ENCODE results near the gene RNF169. TPM values are rescaled to one million over a fixed set of nuclear protein-coding genes. Genes with fewer than 3 reads are reported as not detected.

RNF169 gene
- total and polyA plus RNA-seq, 2 of the 13 experiments (the other 11 are each of a cell fraction or from before 2014, with no cell fraction given): 5.3 to 14.2 TPM

DNA sequence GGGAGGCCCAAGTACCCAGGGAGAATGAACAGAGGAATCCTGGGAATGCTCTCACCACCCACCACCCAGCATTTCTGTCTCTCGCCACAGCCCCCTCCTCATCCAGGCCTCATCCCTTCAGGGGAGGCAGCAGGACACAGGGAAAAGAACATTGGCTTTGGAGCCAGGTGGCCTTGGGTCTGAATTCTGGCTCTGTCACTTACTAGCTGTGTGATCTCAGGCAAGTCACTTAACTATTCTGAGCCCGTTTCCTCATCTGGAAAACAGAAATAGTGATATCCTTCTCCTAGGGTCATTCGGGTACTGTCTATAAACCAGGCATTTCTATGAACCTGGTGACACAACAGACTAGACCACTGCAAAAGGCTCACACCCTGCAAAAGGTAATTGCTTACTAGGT, 39.5 kb upstream of the RNF169 start:
- intact Hi-C loops (cut with micrococcal nuclease; ENCODE audit: unreplicated experiment): no loop called here
- 39% methylated on average over 3 of the region's 3 CpGs for WGBS (ENCODE audit: low lambda C conversion rate)
- DNase-seq (ENCODE audit: low spot score): no peak
- TF ChIP-seq SP2 (CRISPR knock-in tag; IDR thresholded peaks at IDR 0.05) (no peak), RBM39 (IDR thresholded peaks at IDR 0.05; ENCODE audit: low read depth, low read length, poor library complexity, severe bottlenecking) (no peak), ZNF768 (CRISPR knock-in tag; IDR thresholded peaks at IDR 0.05) (peak; percentile 84)
- TF ChIP-seq, protein P1, sequence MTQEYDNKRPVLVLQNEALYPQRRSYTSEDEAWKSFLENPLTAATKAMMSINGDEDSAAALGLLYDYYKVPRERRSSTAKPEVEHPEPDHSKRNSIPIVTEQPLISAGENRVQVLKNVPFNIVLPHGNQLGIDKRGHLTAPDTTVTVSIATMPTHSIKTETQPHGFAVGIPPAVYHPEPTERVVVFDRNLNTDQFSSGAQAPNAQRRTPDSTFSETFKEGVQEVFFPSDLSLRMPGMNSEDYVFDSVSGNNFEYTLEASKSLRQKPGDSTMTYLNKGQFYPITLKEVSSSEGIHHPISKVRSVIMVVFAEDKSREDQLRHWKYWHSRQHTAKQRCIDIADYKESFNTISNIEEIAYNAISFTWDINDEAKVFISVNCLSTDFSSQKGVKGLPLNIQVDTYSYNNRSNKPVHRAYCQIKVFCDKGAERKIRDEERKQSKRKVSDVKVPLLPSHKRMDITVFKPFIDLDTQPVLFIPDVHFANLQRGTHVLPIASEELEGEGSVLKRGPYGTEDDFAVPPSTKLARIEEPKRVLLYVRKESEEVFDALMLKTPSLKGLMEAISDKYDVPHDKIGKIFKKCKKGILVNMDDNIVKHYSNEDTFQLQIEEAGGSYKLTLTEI (CRISPR knock-in tag; conservative IDR thresholded peaks at IDR 0.05): no peak
- Histone ChIP-seq H3K79me2 (ENCODE audit: insufficient read depth, low read length) (no peaks in the 10 kb centered on the region), H4K20me1 (ENCODE audit: insufficient read depth, low read length) (no peaks in the 10 kb centered on the region), H3K4me1 (ENCODE audit: insufficient read depth, low read length) (peaks cover 17% of the 10 kb centered on the region; the same call in 1 of the 2 replicates), H3K4me2 (ENCODE audit: low read depth, low read length) (no peak overlapping the region), H3K27me3 (ENCODE audit: control insufficient read depth in 1 of 2, insufficient read depth in 2 of 2, low read length in 2 of 2) (peaks cover 11 to 65% of the 10 kb centered on the region in 2 experiments), H2AFZ (ENCODE audit: low read length) (no peak overlapping the region), H3K4me3 (replicated peaks in 1 of 3; ENCODE audit: insufficient read depth in 1 of 3, low read depth in 2 of 3, low read length in 3 of 3) (no peak overlapping the region), H3K27ac (ENCODE audit: extremely low read length, insufficient read depth, low read length) (no peak overlapping the region), H3K36me3 (replicated peaks in 1 of 2; ENCODE audit: control insufficient read depth in 1 of 2, insufficient read depth in 2 of 2, low read length in 2 of 2) (no peaks in the 10 kb centered on the region), H3K9me3 (ENCODE audit: low read length) (no peaks in the 10 kb centered on the region), H3K9ac (ENCODE audit: insufficient read depth, low read depth, low read length) (no peak overlapping the region)
- FAIRE-seq: no peak
- ChIA-PET POLR2A (no interaction called here), CTCF (ENCODE audit: low intra/inter-chr PET ratio, low total read pairs) (no interaction called here)
- in situ Hi-C loops (cut with HindIII; ENCODE audit: extremely low pct_ligation_motif_present, low pct_unique_long_range_greater_than_20kb): no loop called here
- no peak for ATAC-seq
- no TSS peak for BruUV-seq (replicated peaks)

DNA sequence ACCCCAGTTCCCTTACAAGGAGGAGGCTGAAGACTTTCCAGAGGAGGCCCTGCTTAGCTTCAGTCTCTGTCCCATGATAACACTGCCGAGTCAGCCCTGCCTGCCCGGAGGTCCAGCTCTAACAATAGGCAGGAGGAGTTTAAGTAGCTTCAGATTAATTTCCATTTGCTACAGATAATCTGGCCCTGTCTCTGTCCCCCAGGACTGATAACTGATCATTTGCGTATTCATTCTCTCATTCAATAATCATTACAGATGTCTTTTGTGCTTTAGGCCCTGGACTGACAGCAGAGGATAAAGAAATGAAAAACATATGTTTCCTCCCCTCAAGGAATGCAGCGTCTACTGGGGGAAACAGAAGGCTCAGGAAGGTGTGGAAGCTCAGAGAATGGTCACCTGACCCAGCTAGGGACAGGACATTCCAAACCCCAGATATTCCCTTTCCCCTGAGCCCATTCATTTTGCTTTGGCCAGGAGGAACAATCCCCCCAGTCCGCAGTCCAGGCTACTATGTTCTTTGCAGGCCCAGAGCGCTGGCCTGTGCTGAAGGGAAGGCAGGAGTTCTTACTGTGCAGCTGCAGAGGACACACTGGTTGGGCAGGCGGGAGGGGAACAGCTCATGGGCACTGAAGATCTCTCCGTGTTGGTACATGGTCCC, 38.2 kb upstream of the RNF169 start:
- H3K27ac ChIP-seq (ENCODE audit: extremely low read length, insufficient read depth, low read length): no peak overlapping the region
- no peaks in the 10 kb centered on the region for H3K36me3 ChIP-seq (replicated peaks in 1 of 2; ENCODE audit: control insufficient read depth in 1 of 2, insufficient read depth in 2 of 2, low read length in 2 of 2)
- no peak overlapping the region for H3K9ac ChIP-seq (ENCODE audit: insufficient read depth, low read depth, low read length)
- intact Hi-C loops (cut with micrococcal nuclease; ENCODE audit: unreplicated experiment): no loop called here
- H3K4me3 ChIP-seq (replicated peaks in 1 of 3; ENCODE audit: insufficient read depth in 1 of 3, low read depth in 2 of 3, low read length in 3 of 3): peak overlapping the region in 2 of 3 experiments; percentile 16 to 18; a peak in 3 of 6 replicates
- BruUV-seq (replicated peaks): no TSS peak
- no peak for TF ChIP-seq HOXD1 (CRISPR knock-in tag; IDR thresholded peaks at IDR 0.05)
- no peak for TF ChIP-seq ZNF879 (CRISPR knock-in tag; IDR thresholded peaks at IDR 0.05)
- 0 out of 2 replicates have a peak, but pooled peaks have one; percentile 21 for TF ChIP-seq KDM5B (CRISPR knock-in tag; IDR thresholded peaks at IDR 0.05; ENCODE audit: borderline replicate concordance)
- peak; percentile 40; the same call in 1 of the 2 replicates for TF ChIP-seq ZFX (CRISPR knock-in tag; IDR thresholded peaks at IDR 0.05; ENCODE audit: low read depth)
- TF ChIP-seq ZNF207 (IDR thresholded peaks at IDR 0.05; ENCODE audit: borderline replicate concordance): no peak
- peak; percentile 50 for TF ChIP-seq MAFF (IDR thresholded peaks at IDR 0.05; ENCODE audit: low read depth, low read length)
- TF ChIP-seq, protein P2, sequence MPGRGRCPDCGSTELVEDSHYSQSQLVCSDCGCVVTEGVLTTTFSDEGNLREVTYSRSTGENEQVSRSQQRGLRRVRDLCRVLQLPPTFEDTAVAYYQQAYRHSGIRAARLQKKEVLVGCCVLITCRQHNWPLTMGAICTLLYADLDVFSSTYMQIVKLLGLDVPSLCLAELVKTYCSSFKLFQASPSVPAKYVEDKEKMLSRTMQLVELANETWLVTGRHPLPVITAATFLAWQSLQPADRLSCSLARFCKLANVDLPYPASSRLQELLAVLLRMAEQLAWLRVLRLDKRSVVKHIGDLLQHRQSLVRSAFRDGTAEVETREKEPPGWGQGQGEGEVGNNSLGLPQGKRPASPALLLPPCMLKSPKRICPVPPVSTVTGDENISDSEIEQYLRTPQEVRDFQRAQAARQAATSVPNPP (CRISPR knock-in tag; IDR thresholded peaks at IDR 0.05): no peak
- peak; percentile 74 to 80 for TF ChIP-seq MAFK (conservative IDR thresholded peaks at IDR 0.05 in 1 of 2, IDR thresholded peaks at IDR 0.05 in 1 of 2; ENCODE audit: low read length in 2 of 2)
- TF ChIP-seq ZNF772 (CRISPR knock-in tag; IDR thresholded peaks at IDR 0.05): no peak
- FAIRE-seq (no peak), ATAC-seq (peak; percentile 77), DNase-seq (ENCODE audit: low spot score) (no peak)
- H3K9me3 ChIP-seq (ENCODE audit: low read length): no peaks in the 10 kb centered on the region
- WGBS (ENCODE audit: low lambda C conversion rate): 23% methylated on average over 7 of the region's 8 CpGs
- H3K4me2 ChIP-seq (ENCODE audit: low read depth, low read length): peak overlapping the region; percentile 51
- peaks cover 17% of the 10 kb centered on the region; the same call in 1 of the 2 replicates for H3K4me1 ChIP-seq (ENCODE audit: insufficient read depth, low read length)
- H2AFZ ChIP-seq (ENCODE audit: low read length): peak overlapping the region; percentile 25
- in situ Hi-C loops (cut with HindIII; ENCODE audit: extremely low pct_ligation_motif_present, low pct_unique_long_range_greater_than_20kb): no loop called here
- no peaks in the 10 kb centered on the region for H4K20me1 ChIP-seq (ENCODE audit: insufficient read depth, low read length)
- no peaks in the 10 kb centered on the region for H3K79me2 ChIP-seq (ENCODE audit: insufficient read depth, low read length)
- peaks cover 9 to 69% of the 10 kb centered on the region in 2 experiments for H3K27me3 ChIP-seq (ENCODE audit: control insufficient read depth in 1 of 2, insufficient read depth in 2 of 2, low read length in 2 of 2)
- CTCF ChIA-PET (ENCODE audit: low intra/inter-chr PET ratio, low total read pairs): no interaction called here
- POLR2A ChIA-PET: interaction anchor here (1.1 kb wide), 1 partner anchor 23 kb away, joined by 5 read pairs; no protein-coding TSS in a partner anchor

Measured in HepG2 (cell line).